Forelimb muscle (tissue), 1 donor: ENCODE results near the gene CA4. TPM values are rescaled to one million over a fixed set of nuclear protein-coding genes. Genes with fewer than 3 reads are reported as not detected.

Experiments used
- DNase-seq: peaks from one replicate; pipeline ENCODE4 v3.0.0-alpha.2; 2013; ENCODE audit warnings: low read depth
- polyA plus RNA-seq: library from polyadenylated mRNA; unstranded; fragments of 120-200 nt; gene quantifications from one replicate; pipeline ENCODE4 v1.2.1, GENCODE V29; 2013; ENCODE audit not compliant: insufficient read length

Gene CA4
- polyA plus RNA-seq, 1 donor: 7.1 TPM

- no peak for DNase-seq
Measured at GRCh38 chr17:60129164-60129563, 20.6 kb upstream of the CA4 start.

GRCh38 chr17:60130466-60130865 lies 19.3 kb upstream of the CA4 start:
- no peak for DNase-seq

- no peak for DNase-seq
Measured at GRCh38 chr17:60134396-60135150, 15.2 kb upstream of the CA4 start.

- peak; percentile 44 for DNase-seq
Measured at GRCh38 chr17:60135151-60135950, 14.4 kb upstream of the CA4 start.

- DNase-seq: no peak
Measured at GRCh38 chr17:60135951-60136666, 13.7 kb upstream of the CA4 start.

- DNase-seq: no peak
Measured at GRCh38 chr17:60137731-60138130, 12.0 kb upstream of the CA4 start.

- DNase-seq: no peak
Measured at GRCh38 chr17:60138769-60139437, 10.9 kb upstream of the CA4 start.

- DNase-seq: no peak
Measured at GRCh38 chr17:60139438-60140285, 10.1 kb upstream of the CA4 start.

- no peak for DNase-seq
Measured at GRCh38 chr17:60141111-60142018, 8.4 kb upstream of the CA4 start.

GRCh38 chr17:60142872-60143499 lies 6.8 kb upstream of the CA4 start:
- no peak for DNase-seq

GRCh38 chr17:60145006-60145935 lies 4.5 kb upstream of the CA4 start:
- no peak for DNase-seq

- DNase-seq: no peak
Measured at GRCh38 chr17:60146206-60146605, 3.6 kb upstream of the CA4 start.

GRCh38 chr17:60147553-60148223 lies 2.1 kb upstream of the CA4 start:
- DNase-seq: no peak

GRCh38 chr17:60148373-60148772 lies 1.4 kb upstream of the CA4 start:
- DNase-seq: no peak

GRCh38 chr17:60151355-60151754 lies 1.6 kb downstream of the CA4 start:
- DNase-seq: no peak

- DNase-seq: no peak
Measured at GRCh38 chr17:60153606-60154390, 4.0 kb downstream of the CA4 start.
